GM12891 (cell line): ENCODE measurements around the gene FARP1.

Experiments used
- POLR2A ChIP-seq: IDR thresholded peaks from 2 replicates; pipeline ENCODE4 v1.6.1; 2011; ENCODE audit warnings: low read depth, low read length, control low read depth
- POLR2AphosphoS5 ChIP-seq: IDR thresholded peaks from 2 replicates; pipeline ENCODE4 v1.6.1; 2011; ENCODE audit warnings: low read depth, low read length, control low read depth
- SPI1 ChIP-seq: IDR thresholded peaks from 2 replicates; pipeline ENCODE4 v1.6.1; 2011; ENCODE audit warnings: low read depth, low read length, control low read depth

- TF ChIP-seq SPI1 = no peak
- TF ChIP-seq POLR2A = no peak
- no peak for TF ChIP-seq POLR2AphosphoS5
These were observed 34.6 kb upstream of the FARP1 start for GRCh38 chr13:98108341-98108740.
